MG63 (cell line): ENCODE measurements around the gene MYO19. TPM values are rescaled to one million over a fixed set of nuclear protein-coding genes. Genes with fewer than 3 reads are reported as not detected.
"Not testable (repeated sequence)": the region's sequence is repeated elsewhere in the genome, so short reads cannot be mapped to it uniquely, and the experiment has no call there.

Experiments
- DNase-seq: peaks from one replicate; pipeline ENCODE4 v3.0.0-alpha.2; 2020
- H3K27me3 ChIP-seq: fragments of 250-450 bp; sonication (Bioruptor Pico); 2 replicates; pipeline ENCODE4 v1.5.1; 2020; ENCODE audit warnings: mild to moderate bottlenecking, moderate library complexity
- H3K36me3 ChIP-seq: fragments of 250-450 bp; sonication (Bioruptor Pico); 2 replicates; pipeline ENCODE4 v1.5.1; 2020; ENCODE audit warnings: mild to moderate bottlenecking, moderate library complexity
- H3K4me3 ChIP-seq: fragments of 250-450 bp; sonication (Bioruptor Pico); 2 replicates; pipeline ENCODE4 v1.5.1; 2020; ENCODE audit warnings: mild to moderate bottlenecking, moderate library complexity
- H3K9me3 ChIP-seq: fragments of 250-450 bp; sonication (Bioruptor Pico); 2 replicates; pipeline ENCODE4 v1.5.1; 2020; ENCODE audit warnings: mild to moderate bottlenecking, moderate library complexity
- total RNA-seq: library from RNA; depleted of rRNA; stranded (reverse); fragments of >200 nt; shearing (Covaris generic); gene quantifications from 2 replicates; pipeline ENCODE4 v1.2.3, GENCODE V29; 2014; ENCODE audit warnings: low replicate concordance

MYO19 gene
- total RNA-seq, 1 experiment from 2014 or later: 73.9 TPM

- no peak overlapping the region for H3K4me3 ChIP-seq
- no peak for DNase-seq
- H3K9me3 ChIP-seq: no peaks in the 10 kb centered on the region
- peaks cover 88% of the 10 kb centered on the region for H3K36me3 ChIP-seq
- H3K27me3 ChIP-seq: no peaks in the 10 kb centered on the region
Observed at GRCh38 chr17:36509272-36509985, 25.2 kb downstream of the MYO19 start.

GRCh38 chr17:36508439-36508838 lies 26.2 kb downstream of the MYO19 start:
- not testable (repeated sequence) for H3K9me3 ChIP-seq, H3K4me3 ChIP-seq, H3K27me3 ChIP-seq, DNase-seq
- peaks cover 90% of the 10 kb centered on the region for H3K36me3 ChIP-seq

- H3K9me3 ChIP-seq: no peaks in the 10 kb centered on the region
- H3K27me3 ChIP-seq: no peaks in the 10 kb centered on the region
- DNase-seq: no peak
- H3K36me3 ChIP-seq: peaks cover 90% of the 10 kb centered on the region
- no peak overlapping the region for H3K4me3 ChIP-seq
Observed at GRCh38 chr17:36507266-36507665, 27.4 kb downstream of the MYO19 start.

- Histone ChIP-seq H3K4me3 (no peak overlapping the region), H3K9me3 (no peaks in the 10 kb centered on the region), H3K36me3 (peaks cover 95% of the 10 kb centered on the region), H3K27me3 (no peaks in the 10 kb centered on the region)
- no peak for DNase-seq
Observed at GRCh38 chr17:36506831-36507230, 27.8 kb downstream of the MYO19 start.

GRCh38 chr17:36506249-36506826 lies 28.3 kb downstream of the MYO19 start:
- H3K27me3 ChIP-seq: no peaks in the 10 kb centered on the region
- no peak for DNase-seq
- H3K9me3 ChIP-seq: no peaks in the 10 kb centered on the region
- H3K4me3 ChIP-seq: no peak overlapping the region
- peaks cover 96% of the 10 kb centered on the region for H3K36me3 ChIP-seq

GRCh38 chr17:36505171-36505570 lies 29.5 kb downstream of the MYO19 start:
- no peak overlapping the region for H3K4me3 ChIP-seq
- H3K27me3 ChIP-seq: no peaks in the 10 kb centered on the region
- peaks cover 98% of the 10 kb centered on the region for H3K36me3 ChIP-seq
- no peaks in the 10 kb centered on the region for H3K9me3 ChIP-seq
- no peak for DNase-seq

- DNase-seq: no peak
- no peaks in the 10 kb centered on the region for H3K9me3 ChIP-seq
- no peaks in the 10 kb centered on the region for H3K27me3 ChIP-seq
- H3K4me3 ChIP-seq: no peak overlapping the region
- H3K36me3 ChIP-seq: peaks cover 92% of the 10 kb centered on the region
Observed at GRCh38 chr17:36504156-36504545, 30.5 kb downstream of the MYO19 start.

- no peaks in the 10 kb centered on the region for H3K27me3 ChIP-seq
- H3K36me3 ChIP-seq: peaks cover 90% of the 10 kb centered on the region
- no peaks in the 10 kb centered on the region for H3K9me3 ChIP-seq
- no peak for DNase-seq
- H3K4me3 ChIP-seq: no peak overlapping the region
Observed at GRCh38 chr17:36503456-36504155, 31.1 kb downstream of the MYO19 start.

- no peak for DNase-seq
- no peaks in the 10 kb centered on the region for H3K9me3 ChIP-seq
- H3K27me3 ChIP-seq: no peaks in the 10 kb centered on the region
- no peak overlapping the region for H3K4me3 ChIP-seq
- peaks cover 85% of the 10 kb centered on the region for H3K36me3 ChIP-seq
Observed at GRCh38 chr17:36501963-36502362, 32.7 kb downstream of the MYO19 start.

GRCh38 chr17:36501351-36501750 lies 33.3 kb downstream of the MYO19 start:
- Histone ChIP-seq H3K9me3 (no peaks in the 10 kb centered on the region), H3K27me3 (no peaks in the 10 kb centered on the region), H3K4me3 (no peak overlapping the region), H3K36me3 (peaks cover 84% of the 10 kb centered on the region)
- no peak for DNase-seq

- Histone ChIP-seq H3K27me3 (no peaks in the 10 kb centered on the region), H3K36me3 (peaks cover 84% of the 10 kb centered on the region), H3K9me3 (no peaks in the 10 kb centered on the region), H3K4me3 (no peak overlapping the region)
- DNase-seq: no peak
Observed at GRCh38 chr17:36500745-36501225, 33.9 kb downstream of the MYO19 start.

GRCh38 chr17:36498560-36499300 lies 35.9 kb downstream of the MYO19 start:
- peaks cover 84% of the 10 kb centered on the region for H3K36me3 ChIP-seq
- DNase-seq: no peak
- H3K4me3 ChIP-seq: no peak overlapping the region
- no peaks in the 10 kb centered on the region for H3K27me3 ChIP-seq
- H3K9me3 ChIP-seq: no peaks in the 10 kb centered on the region

GRCh38 chr17:36498155-36498554 lies 36.5 kb downstream of the MYO19 start:
- Histone ChIP-seq H3K9me3 (no peaks in the 10 kb centered on the region), H3K27me3 (no peaks in the 10 kb centered on the region), H3K4me3 (no peak overlapping the region), H3K36me3 (peaks cover 84% of the 10 kb centered on the region)
- DNase-seq: no peak

GRCh38 chr17:36496018-36496789 lies 38.5 kb downstream of the MYO19 start:
- Histone ChIP-seq H3K4me3 (no peak overlapping the region), H3K36me3 (peaks cover 75% of the 10 kb centered on the region), H3K9me3 (no peaks in the 10 kb centered on the region), H3K27me3 (no peaks in the 10 kb centered on the region)
- DNase-seq: no peak

- Histone ChIP-seq H3K4me3 (no peak overlapping the region), H3K36me3 (peaks cover 65% of the 10 kb centered on the region)
Observed at GRCh38 chr17:36495076-36495578, 39.5 kb downstream of the MYO19 start.

GRCh38 chr17:36494674-36495073 lies 40.0 kb downstream of the MYO19 start:
- H3K36me3 ChIP-seq: peaks cover 63% of the 10 kb centered on the region
- no peaks in the 10 kb centered on the region for H3K9me3 ChIP-seq
- H3K4me3 ChIP-seq: no peak overlapping the region
- no peaks in the 10 kb centered on the region for H3K27me3 ChIP-seq
- no peak for DNase-seq

More at GRCh38 chr17:36495076-36495578, 39.5 kb downstream of the MYO19 start:
- no peak for DNase-seq
- H3K9me3 ChIP-seq: no peaks in the 10 kb centered on the region
- H3K27me3 ChIP-seq: no peaks in the 10 kb centered on the region
